ENCODE measurements around the gene PSMB8. TPM values are rescaled to one million over a fixed set of nuclear protein-coding genes. Genes with fewer than 3 reads are reported as not detected.
A peak's percentile ranks its signal among the peaks of the same experiment; 100 is the strongest.

PSMB8 gene
- total RNA-seq, 1 donor from 2014 or later = 18.4 TPM

- H3K4me1 ChIP-seq = peaks cover 0 to 6% of the 10 kb centered on the region in 2 donors
- no peak for DNase-seq (ENCODE audit: low spot score in 2 of 2)
- H3K36me3 ChIP-seq = peaks cover 42 to 51% of the 10 kb centered on the region in 2 donors
- no peaks in the 10 kb centered on the region for H3K27me3 ChIP-seq
- no peaks in the 10 kb centered on the region for H3K9me3 ChIP-seq
- H3K27ac ChIP-seq = peak overlapping the region; percentile 93 to 94
- TF ChIP-seq CTCF (IDR thresholded peaks at IDR 0.05) = no peak
- intact Hi-C loops (cut with DNase I) = loop anchor here (1.0 to 5.0 kb wide), 2 partner anchors 8 to 402 kb away; partner anchors contain the start of gene TAP1
- peak overlapping the region; percentile 69 to 97 for H3K4me3 ChIP-seq
Measured at GRCh38 chr6:32844839-32845383, 1.1 kb upstream of the PSMB8 start.

- Histone ChIP-seq H3K27ac (peak overlapping the region; percentile 93 to 94), H3K36me3 (peaks cover 33 to 42% of the 10 kb centered on the region in 2 donors), H3K27me3 (no peaks in the 10 kb centered on the region), H3K9me3 (no peaks in the 10 kb centered on the region), H3K4me3 (peak overlapping the region; percentile 69 to 97), H3K4me1 (peaks cover 0 to 6% of the 10 kb centered on the region in 2 donors)
- intact Hi-C loops (cut with DNase I) = loop anchor here (5.0 kb wide), 1 partner anchor 404 kb away; no protein-coding TSS in a partner anchor
- no peak for TF ChIP-seq CTCF (IDR thresholded peaks at IDR 0.05)
- DNase-seq (ENCODE audit: low spot score in 2 of 2) = no peak
Measured at GRCh38 chr6:32843331-32843978, 392 bp downstream of the PSMB8 start.

- H3K36me3 ChIP-seq = peaks cover 25 to 34% of the 10 kb centered on the region in 2 donors
- peaks cover 0 to 8% of the 10 kb centered on the region in 2 donors for H3K4me1 ChIP-seq
- intact Hi-C loops (cut with DNase I) = loop anchor here (5.0 kb wide), 1 partner anchor 405 kb away; no protein-coding TSS in a partner anchor
- TF ChIP-seq CTCF (IDR thresholded peaks at IDR 0.05) = no peak
- no peak for DNase-seq (ENCODE audit: low spot score in 2 of 2)
- no peaks in the 10 kb centered on the region for H3K9me3 ChIP-seq
- peak overlapping the region in 1 of 2 donors; percentile 94 for H3K27ac ChIP-seq
- H3K4me3 ChIP-seq = peak overlapping the region in 1 of 2 donors; percentile 97
- H3K27me3 ChIP-seq = no peaks in the 10 kb centered on the region
Measured at GRCh38 chr6:32842690-32843089, 1.2 kb downstream of the PSMB8 start.

- Histone ChIP-seq H3K4me1 (peaks cover 0 to 9% of the 10 kb centered on the region in 2 donors), H3K9me3 (no peaks in the 10 kb centered on the region), H3K27me3 (no peaks in the 10 kb centered on the region), H3K36me3 (peaks cover 20 to 29% of the 10 kb centered on the region in 2 donors), H3K4me3 (peak overlapping the region in 1 of 2 donors; percentile 97), H3K27ac (peak overlapping the region in 1 of 2 donors; percentile 94)
- DNase-seq (ENCODE audit: low spot score in 2 of 2) = no peak
- no peak for TF ChIP-seq CTCF (IDR thresholded peaks at IDR 0.05)
- intact Hi-C loops (cut with DNase I) = loop anchor here (5.0 kb wide), 1 partner anchor 405 kb away; no protein-coding TSS in a partner anchor
Measured at GRCh38 chr6:32842021-32842650, 1.7 kb downstream of the PSMB8 start.

GRCh38 chr6:32840604-32841246 is 3.1 kb downstream of the PSMB8 start:
- TF ChIP-seq CTCF (IDR thresholded peaks at IDR 0.05) = no peak
- H3K27me3 ChIP-seq = no peaks in the 10 kb centered on the region
- H3K9me3 ChIP-seq = no peaks in the 10 kb centered on the region
- no peak for DNase-seq (ENCODE audit: low spot score in 2 of 2)
- peaks cover 0 to 9% of the 10 kb centered on the region in 2 donors for H3K4me1 ChIP-seq
- intact Hi-C loops (cut with DNase I) = loop anchor here (5.0 kb wide), 1 partner anchor 407 kb away; no protein-coding TSS in a partner anchor
- peaks cover 8 to 15% of the 10 kb centered on the region in 2 donors for H3K36me3 ChIP-seq
- H3K27ac ChIP-seq = peak overlapping the region in 1 of 2 donors; percentile 93
- H3K4me3 ChIP-seq = no peak overlapping the region

Measured in ascending aorta (tissue), 2 donors.